ENCODE data around the gene CD300LG. TPM values are rescaled to one million over a fixed set of nuclear protein-coding genes. Genes with fewer than 3 reads are reported as not detected.
A peak's percentile ranks its signal among the peaks of the same experiment; 100 is the strongest.
"Not testable (repeated sequence)": the region's sequence is repeated elsewhere in the genome, so short reads cannot be mapped to it uniquely, and the experiment has no call there.

CD300LG gene
- 2.5 TPM for total RNA-seq

- no peak for DNase-seq
Measured at GRCh38 chr17:43846963-43847371, at the start of gene CD300LG. Gene CD300LG (plus strand): TSS chr17:43847176. CDS start chr17:43847217, 41 bp downstream.

- not testable (repeated sequence) for DNase-seq
Measured at GRCh38 chr17:43798024-43798423, 49.0 kb upstream of the CD300LG start.

GRCh38 chr17:43799047-43799446, 47.9 kb upstream of the CD300LG start:
- DNase-seq = no peak

GRCh38 chr17:43800736-43801135, 46.2 kb upstream of the CD300LG start:
- no peak for DNase-seq

- DNase-seq = no peak
Measured at GRCh38 chr17:43801844-43802243, 45.1 kb upstream of the CD300LG start.

GRCh38 chr17:43803758-43804157, 43.2 kb upstream of the CD300LG start:
- peak; percentile 7 for DNase-seq

- no peak for DNase-seq
Measured at GRCh38 chr17:43805117-43805516, 41.9 kb upstream of the CD300LG start.

- DNase-seq = no peak
Measured at GRCh38 chr17:43808076-43808475, 38.9 kb upstream of the CD300LG start.

GRCh38 chr17:43809121-43809520, 37.9 kb upstream of the CD300LG start:
- peak; percentile 31 for DNase-seq

- DNase-seq = no peak
Measured at GRCh38 chr17:43810226-43810715, 36.7 kb upstream of the CD300LG start.

- DNase-seq = no peak
Measured at GRCh38 chr17:43810823-43811222, 36.2 kb upstream of the CD300LG start.

- no peak for DNase-seq
Measured at GRCh38 chr17:43812396-43813265, 34.3 kb upstream of the CD300LG start.

GRCh38 chr17:43813386-43813785, 33.6 kb upstream of the CD300LG start:
- DNase-seq = no peak

GRCh38 chr17:43814026-43814425, 33.0 kb upstream of the CD300LG start:
- DNase-seq = no peak

- no peak for DNase-seq
Measured at GRCh38 chr17:43814714-43815113, 32.3 kb upstream of the CD300LG start.

GRCh38 chr17:43816336-43817320, 30.3 kb upstream of the CD300LG start:
- DNase-seq = no peak

GRCh38 chr17:43817826-43818225, 29.1 kb upstream of the CD300LG start:
- DNase-seq = no peak

GRCh38 chr17:43818966-43819365, 28.0 kb upstream of the CD300LG start:
- DNase-seq = no peak

- DNase-seq = no peak
Measured at GRCh38 chr17:43820759-43821158, 26.2 kb upstream of the CD300LG start.

- DNase-seq = no peak
Measured at GRCh38 chr17:43822570-43823190, 24.3 kb upstream of the CD300LG start.

- no peak for DNase-seq
Measured at GRCh38 chr17:43823350-43824084, 23.5 kb upstream of the CD300LG start.

- DNase-seq = no peak
Measured at GRCh38 chr17:43825567-43825966, 21.4 kb upstream of the CD300LG start.

Data from tongue (tissue), 2 donors.